AG20443 (cell line): ENCODE results near the gene TCF3.

ENCODE experiments used
- DNase-seq: peaks from one replicate; pipeline ENCODE4 v3.0.0; 2012; ENCODE audit warnings: low spot score, mixed read lengths

TCF3 gene

DNA sequence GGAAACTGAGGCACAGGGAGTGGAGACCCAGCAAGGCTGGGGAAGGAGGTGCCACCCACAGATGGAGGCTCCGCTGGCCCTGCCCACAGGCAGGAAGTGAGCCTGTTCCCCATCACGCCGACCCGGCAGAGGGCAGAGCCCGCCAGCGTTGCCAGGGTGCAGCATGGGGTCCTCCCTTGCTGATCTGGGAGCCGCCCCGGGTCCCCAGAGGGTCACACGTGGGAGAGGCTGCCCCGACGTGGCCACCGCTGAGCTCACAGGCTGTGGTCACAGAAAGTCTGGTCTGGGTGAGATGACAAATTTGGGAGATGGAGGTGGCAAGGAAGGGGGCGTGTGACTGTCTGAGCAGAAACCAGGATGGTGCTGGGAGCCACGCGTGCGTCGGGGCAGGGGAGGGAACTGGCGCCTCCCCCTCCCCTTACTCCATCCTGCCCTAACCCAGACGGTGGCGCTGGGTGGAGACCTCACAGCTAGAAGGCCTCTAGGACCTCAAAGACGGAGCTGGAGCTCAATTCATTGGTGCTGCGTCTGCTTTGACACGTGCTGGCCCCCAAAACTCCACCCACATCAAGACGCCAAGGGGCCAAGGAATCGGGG is 92.0 kb downstream of the TCF3 start:
- no peak for DNase-seq
